K562 (cell line): ENCODE results near the gene COX19. TPM values are rescaled to one million over a fixed set of nuclear protein-coding genes. Genes with fewer than 3 reads are reported as not detected.

Source experiments
- ATAC-seq: fragments of 200-7000 bp; cut with Tn5 transposase; 3 replicates; pipeline ENCODE4 v1.9.1; 2020; ENCODE audit warnings: moderate library complexity
- BruUV-seq: library from RNA; stranded (reverse); fragments of 400-500 nt; replicated peaks from 2 replicates; lab custom pipeline; 2021; lab: Mats Ljungman, UMichigan
- CTCF ChIA-PET: fragments of 300-600 bp; formaldehyde crosslinking; extraction: SDS; loops from one replicate; lab custom pipeline; 2021; ENCODE audit warnings: low intra/inter-chr PET ratio; lab: Yijun Ruan, JAX
- POLR2A ChIA-PET: fragments of 300-600, 350-650 bp; sonication (Branson Sonifier 250); formaldehyde crosslinking; extraction: SDS; loops from one replicate; lab custom pipeline; 2021; ENCODE audit warnings: antibody characterized with exemption, inconsistent platforms; lab: Yijun Ruan, JAX
- DNase-seq, 4 experiments: peaks; one replicate each; pipeline versions ENCODE4 v3.0.0 to v3.0.0-alpha.2; 2011 to 2018; ENCODE audit warnings: low spot score in 3 of 4, mixed read lengths in 3 of 4; ENCODE audit errors: extremely low read depth in 1 of 4
- FAIRE-seq: peaks from 2 replicates; lab custom pipeline; 2011; peaks lifted over from hg19 to GRCh38; lab: Jason Lieb, UNC
- H2AFZ ChIP-seq: 2 replicates; pipeline ENCODE4 v1.6.0; 2011; ENCODE audit warnings: low read depth, low read length, control low read depth, inconsistent platforms
- H3K27ac ChIP-seq: fragments of 200-600 bp; 3 replicates; pipeline ENCODE4 v1.8.0; 2011; ENCODE audit warnings: low read depth, mild to moderate bottlenecking, control low read depth, inconsistent platforms, low read length, moderate library complexity, mixed read lengths; ENCODE audit errors: extremely low read depth
- H3K27me3 ChIP-seq, 2 experiments: fragments of 300-600 bp in 1 of 2; 2 replicates in 1 of 2; 3 replicates in 1 of 2; pipeline versions ENCODE4 v1.6.0 to v1.8.0; 2011; ENCODE audit warnings: inconsistent platforms in 2 of 2, low read length in 2 of 2, mild to moderate bottlenecking in 1 of 2, mixed read lengths in 1 of 2, moderate library complexity in 1 of 2; ENCODE audit not compliant: control insufficient read depth in 2 of 2, insufficient read depth in 2 of 2
- H3K36me3 ChIP-seq: fragments of 300-600 bp; 3 replicates; pipeline ENCODE4 v1.8.0; 2011; ENCODE audit warnings: mild to moderate bottlenecking, low read length, inconsistent platforms; ENCODE audit not compliant: control insufficient read depth, insufficient read depth
- H3K4me1 ChIP-seq, 2 experiments: fragments of 200-600 bp in 1 of 2; replicated peaks in 1 of 2; 2 replicates in 1 of 2; 3 replicates in 1 of 2; pipeline versions ENCODE4 v1.5.1 to v1.8.0; 2011; ENCODE audit warnings: inconsistent platforms in 2 of 2, low read length in 2 of 2, mild to moderate bottlenecking in 1 of 2, mixed read lengths in 1 of 2, moderate library complexity in 1 of 2; ENCODE audit not compliant: control insufficient read depth in 2 of 2, insufficient read depth in 2 of 2
- H3K4me2 ChIP-seq: 2 replicates; pipeline ENCODE4 v1.6.1; 2011; ENCODE audit warnings: low read length, control low read depth, inconsistent platforms, mixed read lengths; ENCODE audit not compliant: insufficient read depth
- H3K4me3 ChIP-seq: fragments of 200-600 bp; sonication (generic), shearing (Covaris generic); 2 replicates; pipeline ENCODE4 v1.5.1; 2016; ENCODE audit warnings: control low read depth, inconsistent platforms
- H3K79me2 ChIP-seq: fragments of 200-600 bp; 3 replicates; pipeline ENCODE4 v1.8.0; 2011; ENCODE audit warnings: low read length, inconsistent platforms; ENCODE audit not compliant: control insufficient read depth, insufficient read depth
- H3K9ac ChIP-seq, 2 experiments: 2 replicates each; pipeline versions ENCODE4 v1.6.0 to v1.6.1; 2011; ENCODE audit warnings: low read depth in 2 of 2, low read length in 2 of 2, control low read depth in 1 of 2, inconsistent platforms in 1 of 2, mild to moderate bottlenecking in 1 of 2, mixed read lengths in 1 of 2; ENCODE audit not compliant: insufficient read depth in 1 of 2
- H3K9me1 ChIP-seq: one replicate; pipeline ENCODE4 v1.6.0; 2011; ENCODE audit warnings: inconsistent platforms, mild to moderate bottlenecking, low read length, moderate library complexity; ENCODE audit not compliant: control insufficient read depth, insufficient read depth
- H3K9me3 ChIP-seq: replicated peaks from 2 replicates; pipeline ENCODE4 v1.5.1; 2011; ENCODE audit warnings: low read depth, low read length, inconsistent platforms; ENCODE audit not compliant: control insufficient read depth, insufficient read depth
- H4K20me1 ChIP-seq: replicated peaks from 2 replicates; pipeline ENCODE4 v1.6.1; 2011; ENCODE audit warnings: low read length, inconsistent platforms, mixed read lengths; ENCODE audit not compliant: control insufficient read depth, insufficient read depth
- NCOA2 ChIP-seq, 2 experiments: fragments of 450-650 bp; IDR thresholded peaks; 2 replicates each; pipeline ENCODE4 v1.6.1; 2018; ENCODE audit warnings: mild to moderate bottlenecking in 2 of 2, moderate library complexity in 1 of 2; ENCODE audit not compliant: partially characterized antibody in 2 of 2
- RAD21 ChIP-seq, 2 experiments: fragments of 250-450 bp in 1 of 2; fragments of 450-650 bp in 1 of 2; sonication (Bioruptor Pico) in 1 of 2; formaldehyde crosslinking in 1 of 2; IDR thresholded peaks in 1 of 2; conservative IDR thresholded peaks in 1 of 2; 2 replicates each; pipeline versions ENCODE4 v1.4.0 to v1.8.0; 2020 to 2022; ENCODE audit warnings: mild to moderate bottlenecking in 2 of 2, moderate library complexity in 1 of 2
- ZNF274 ChIP-seq: IDR thresholded peaks from 2 replicates; pipeline ENCODE4 v1.6.1; 2011; ENCODE audit warnings: low read depth, mild to moderate bottlenecking, low read length, moderate library complexity, borderline replicate concordance
- WGBS: fragments of 100-300 bp; shearing (Covaris generic); methylation state at CpG from one replicate; pipeline ENCODE4 v1.1.6; 2016; ENCODE audit warnings: low coverage, mixed read lengths; ENCODE audit not compliant: insufficient coverage; ENCODE audit errors: missing lambda C conversion rate; 5-methylcytosine and 5-hydroxymethylcytosine counted together
- in situ Hi-C: fragments of 300-500 bp; cut with MboI; formaldehyde crosslinking; loops from 4 replicates; pipeline ENCODE4 v1.15.0; 2018; ENCODE audit warnings: inconsistent platforms, mixed read lengths
- intact Hi-C: fragments of 100-400 bp; cut with micrococcal nuclease; formaldehyde crosslinking; loops from 2 replicates; pipeline ENCODE4 v1.14.2; 2022
- polyA plus RNA-seq, 8 experiments: library from polyadenylated mRNA; depleted of rRNA in 4 of 8; stranded (reverse) in 5 of 8; unstranded in 3 of 8; fragments of >200 nt; fragmentation: Nextera tagmentation in 2 of 8; fragmentation: Illumina TruSeq in 1 of 8; extraction: Ambion mirVana in 2 of 8; extraction: Trizol in 1 of 8; gene quantifications; 2 replicates each; pipeline versions ENCODE4 v1.2.1 to v1.2.3, GENCODE V29; 2011 to 2014; ENCODE audit warnings: inconsistent platforms in 1 of 8, missing spikeins in 1 of 8
- total RNA-seq, 7 experiments: library from RNA; depleted of rRNA in 6 of 7; stranded (reverse); fragments of >200 nt in 6 of 7; fragmentation: Illumina TruSeq in 2 of 7; extraction: Trizol in 2 of 7; gene quantifications; 2 replicates each; pipeline versions ENCODE4 v1.2.1 to v1.2.3, GENCODE V29; 2011 to 2021; ENCODE audit warnings: low replicate concordance in 1 of 7
- TF ChIP-seq, protein P1 (sequence below), 3 experiments: IDR thresholded peaks in 2 of 3; conservative IDR thresholded peaks in 1 of 3; 2 replicates each; pipeline ENCODE4 v1.5.1; 2011 to 2012; ENCODE audit warnings: low read length in 3 of 3, mild to moderate bottlenecking in 3 of 3, control low read depth in 2 of 3, improper control_type of control experiment in 1 of 3, inconsistent platforms in 1 of 3, low read depth in 1 of 3, mixed read lengths in 1 of 3, moderate library complexity in 1 of 3; ENCODE audit not compliant: insufficient read depth in 2 of 3

The COX19 gene
- total and polyA plus RNA-seq, 9 of the 15 experiments (the other 6 are each of a cell fraction or from before 2014, with no cell fraction given), result 5.2 to 10.5 (median 7.9) TPM

DNA sequence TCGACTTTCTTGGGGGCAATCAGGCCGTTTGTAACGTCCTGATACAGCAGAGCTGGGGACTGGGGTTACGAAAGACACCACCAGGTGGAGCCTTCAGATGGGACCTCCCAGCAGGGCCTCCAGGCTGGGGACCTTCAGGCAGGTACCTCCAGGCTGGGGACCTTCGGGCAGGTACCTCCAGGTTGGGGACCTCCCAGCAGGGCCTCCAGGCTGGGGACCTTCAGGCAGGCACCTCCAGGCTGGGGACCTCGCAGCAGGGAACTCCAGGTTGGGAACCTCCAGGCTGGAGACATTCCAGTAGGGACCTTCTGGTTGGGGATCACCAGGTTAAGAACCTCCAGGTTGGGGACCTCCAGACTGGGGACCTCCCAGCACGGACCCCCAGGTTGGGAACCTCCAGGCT is 45.5 kb upstream of the COX19 start:
- Histone ChIP-seq H3K36me3 (peaks cover 39% of the 10 kb centered on the region; the same call in 2 of the 3 replicates), H3K9me3 (peaks cover 7% of the 10 kb centered on the region), H3K4me2 (no peak overlapping the region)
- intact Hi-C loops, result no loop called here
- POLR2A ChIA-PET, result interaction anchor here (0.6 kb wide), 1 partner anchor 16 kb away, joined by 7 read pairs; no protein-coding TSS in a partner anchor
- TF ChIP-seq RAD21 (CRISPR knock-in tag; conservative IDR thresholded peaks at IDR 0.05 in 1 of 2, IDR thresholded peaks at IDR 0.05 in 1 of 2), result peak in 1 of 2 experiments; percentile 22; a peak in 1 of 4 replicates
- no peak for TF ChIP-seq NCOA2 (IDR thresholded peaks at IDR 0.05; ENCODE audit: partially characterized antibody in 2 of 2)
- TF ChIP-seq, protein P1, sequence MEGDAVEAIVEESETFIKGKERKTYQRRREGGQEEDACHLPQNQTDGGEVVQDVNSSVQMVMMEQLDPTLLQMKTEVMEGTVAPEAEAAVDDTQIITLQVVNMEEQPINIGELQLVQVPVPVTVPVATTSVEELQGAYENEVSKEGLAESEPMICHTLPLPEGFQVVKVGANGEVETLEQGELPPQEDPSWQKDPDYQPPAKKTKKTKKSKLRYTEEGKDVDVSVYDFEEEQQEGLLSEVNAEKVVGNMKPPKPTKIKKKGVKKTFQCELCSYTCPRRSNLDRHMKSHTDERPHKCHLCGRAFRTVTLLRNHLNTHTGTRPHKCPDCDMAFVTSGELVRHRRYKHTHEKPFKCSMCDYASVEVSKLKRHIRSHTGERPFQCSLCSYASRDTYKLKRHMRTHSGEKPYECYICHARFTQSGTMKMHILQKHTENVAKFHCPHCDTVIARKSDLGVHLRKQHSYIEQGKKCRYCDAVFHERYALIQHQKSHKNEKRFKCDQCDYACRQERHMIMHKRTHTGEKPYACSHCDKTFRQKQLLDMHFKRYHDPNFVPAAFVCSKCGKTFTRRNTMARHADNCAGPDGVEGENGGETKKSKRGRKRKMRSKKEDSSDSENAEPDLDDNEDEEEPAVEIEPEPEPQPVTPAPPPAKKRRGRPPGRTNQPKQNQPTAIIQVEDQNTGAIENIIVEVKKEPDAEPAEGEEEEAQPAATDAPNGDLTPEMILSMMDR (IDR thresholded peaks at IDR 0.05 in 2 of 3, conservative IDR thresholded peaks at IDR 0.05 in 1 of 3; ENCODE audit: insufficient read depth in 2 of 3, low read depth in 1 of 3, low read length in 3 of 3), result peak; percentile 18 to 21 (median 18); a peak in 2 of 6 replicates
- no peak for TF ChIP-seq ZNF274
- TF ChIP-seq, all 486 proteins: peak for 2
- FAIRE-seq (no peak), ATAC-seq (peak; percentile 40), DNase-seq (peak in 1 of 4 experiments; percentile 26)
- 72% methylated on average over 7 of the region's 7 CpGs for WGBS
- Histone ChIP-seq H3K27me3 (no peaks in the 10 kb centered on the region), H2AFZ (no peak overlapping the region), H4K20me1 (no peaks in the 10 kb centered on the region), H3K4me3 (no peak overlapping the region), H3K9me1 (no peaks in the 10 kb centered on the region), H3K79me2 (peaks cover 49% of the 10 kb centered on the region), H3K4me1 (peaks cover 0 to 74% of the 10 kb centered on the region in 2 experiments; a peak in 2 of 5 replicates), H3K9ac (no peak overlapping the region), H3K27ac (no peak overlapping the region)
- in situ Hi-C loops, result no loop called here
- CTCF ChIA-PET, result interaction anchor here (0.6 kb wide), 1 partner anchor 154 kb away, joined by 4 read pairs; no protein-coding TSS in a partner anchor
- BruUV-seq, result no TSS peak
